ENCODE results near the gene PDZK1IP1. TPM values are rescaled to one million over a fixed set of nuclear protein-coding genes. Genes with fewer than 3 reads are reported as not detected.

Gene PDZK1IP1
- total and polyA plus RNA-seq, 2 of the 4 experiments (the other 2 are of a cell fraction): not detected

DNA sequence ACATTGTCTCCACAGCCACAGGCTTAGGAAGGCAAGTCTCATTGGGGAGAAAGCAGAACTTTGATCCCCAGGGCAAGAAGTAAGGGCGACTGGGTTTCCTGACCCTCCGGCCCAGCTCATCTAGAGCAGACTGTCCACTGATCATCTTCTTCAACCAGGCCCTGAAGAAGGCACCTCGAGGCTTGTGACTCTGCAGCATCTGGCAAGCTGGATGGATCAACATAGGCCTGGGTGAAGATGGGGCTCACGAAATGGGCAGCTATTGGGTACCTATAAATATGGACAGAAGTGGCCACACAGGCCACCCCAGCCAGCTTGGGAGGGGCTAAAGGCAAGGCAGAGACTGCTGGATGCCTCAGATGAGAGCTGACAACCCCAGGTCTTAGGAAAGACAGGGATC, 29.2 kb upstream of the PDZK1IP1 start:
- no peaks in the 10 kb centered on the region for H3K4me1 ChIP-seq (ENCODE audit: control insufficient read depth, insufficient read depth, low read length)
- dilution Hi-C loops (cut with HindIII; ENCODE audit: low sequenced_read_pairs, unreplicated experiment): no loop called here
- H3K23ac ChIP-seq (ENCODE audit: low read depth, low read length): no peak overlapping the region
- no peak overlapping the region for H4K91ac ChIP-seq (ENCODE audit: insufficient read depth, low read depth, low read length)
- H3K79me1 ChIP-seq (ENCODE audit: low read depth in 1 of 2, low read length in 2 of 2): no peaks in the 10 kb centered on the region
- H4K5ac ChIP-seq (ENCODE audit: low read depth, low read length): no peak overlapping the region
- no peak overlapping the region for H2AFZ ChIP-seq (replicated peaks; ENCODE audit: low read length, poor library complexity)
- H3K4me2 ChIP-seq (ENCODE audit: low read depth, low read length): no peak overlapping the region
- DNase-seq (no peak), ATAC-seq (ENCODE audit: low read depth) (no peak)
- peaks cover 5% of the 10 kb centered on the region; the same call in 1 of the 2 replicates for H3K9me3 ChIP-seq (ENCODE audit: control insufficient read depth, insufficient read depth, low read length)
- H2AK9ac ChIP-seq (replicated peaks; ENCODE audit: low read depth, low read length, poor library complexity): no peak overlapping the region
- H2BK15ac ChIP-seq (ENCODE audit: low read depth, low read length): no peak overlapping the region
- in situ Hi-C loops (cut with MboI; ENCODE audit: low sequenced_read_pairs): no loop called here
- ChIA-PET CTCF (no interaction called here), POLR2A (ENCODE audit: unreplicated experiment) (no interaction called here)
- no TSS peak for BruUV-seq (replicated peaks)
- H2BK20ac ChIP-seq (ENCODE audit: low read depth, low read length): no peak overlapping the region
- peaks cover 42% of the 10 kb centered on the region for H3K27me3 ChIP-seq (ENCODE audit: control insufficient read depth, insufficient read depth, low read length)
- H2AK5ac ChIP-seq (ENCODE audit: low read depth, low read length): no peak overlapping the region
- H3K4me3 ChIP-seq (ENCODE audit: insufficient read depth, low read depth, low read length): no peak overlapping the region
- no peak overlapping the region for H3K4ac ChIP-seq (ENCODE audit: low read depth, low read length)
- intact Hi-C loops (cut with micrococcal nuclease): no loop called here
- no peak overlapping the region for H3K56ac ChIP-seq (ENCODE audit: extremely low read depth, insufficient read depth, low read length)
- no peak overlapping the region for H3K18ac ChIP-seq (ENCODE audit: low read depth, low read length)
- no peak overlapping the region for H2BK5ac ChIP-seq (ENCODE audit: low read depth, low read length, poor library complexity, severe bottlenecking)
- 0% methylated on average over 1 of the region's 4 CpGs; no CpG with 5 or more reads in 1 of the 2 experiments for WGBS, 2 experiments (ENCODE audit: extremely low coverage in 2 of 2, insufficient read length in 1 of 2)
- TF ChIP-seq CHD1 (IDR thresholded peaks at IDR 0.05; ENCODE audit: low read depth, low read length) (no peak), POLR2A (IDR thresholded peaks at IDR 0.05; ENCODE audit: low read depth, low read length) (no peak), MXI1 (IDR thresholded peaks at IDR 0.05; ENCODE audit: borderline replicate concordance, low read depth, low read length) (no peak), CEBPB (IDR thresholded peaks at IDR 0.05; ENCODE audit: low read depth, low read length) (no peak), RAD21 (IDR thresholded peaks at IDR 0.05; ENCODE audit: low read length) (no peak), FOS (IDR thresholded peaks at IDR 0.05; ENCODE audit: low read depth, low read length) (no peak), RCOR1 (IDR thresholded peaks at IDR 0.05; ENCODE audit: insufficient replicate concordance, low read length) (no peak)
- TF ChIP-seq, protein P1, sequence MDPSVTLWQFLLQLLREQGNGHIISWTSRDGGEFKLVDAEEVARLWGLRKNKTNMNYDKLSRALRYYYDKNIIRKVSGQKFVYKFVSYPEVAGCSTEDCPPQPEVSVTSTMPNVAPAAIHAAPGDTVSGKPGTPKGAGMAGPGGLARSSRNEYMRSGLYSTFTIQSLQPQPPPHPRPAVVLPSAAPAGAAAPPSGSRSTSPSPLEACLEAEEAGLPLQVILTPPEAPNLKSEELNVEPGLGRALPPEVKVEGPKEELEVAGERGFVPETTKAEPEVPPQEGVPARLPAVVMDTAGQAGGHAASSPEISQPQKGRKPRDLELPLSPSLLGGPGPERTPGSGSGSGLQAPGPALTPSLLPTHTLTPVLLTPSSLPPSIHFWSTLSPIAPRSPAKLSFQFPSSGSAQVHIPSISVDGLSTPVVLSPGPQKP (IDR thresholded peaks at IDR 0.05; ENCODE audit: borderline replicate concordance, low read depth, low read length): no peak
- H3K9ac ChIP-seq (ENCODE audit: low read depth, low read length): no peak overlapping the region
- H4K8ac ChIP-seq (ENCODE audit: low read depth in 2 of 2, low read length in 2 of 2): no peak overlapping the region
- no peak overlapping the region for H2BK120ac ChIP-seq (ENCODE audit: low read depth, low read length)
- no peaks in the 10 kb centered on the region for H3K36me3 ChIP-seq (ENCODE audit: control insufficient read depth, insufficient read depth, low read length)
- H4K20me1 ChIP-seq (ENCODE audit: insufficient read depth, low read length): no peaks in the 10 kb centered on the region
- no peaks in the 10 kb centered on the region for H3K9me1 ChIP-seq (ENCODE audit: insufficient read depth, low read length)
- H3K27ac ChIP-seq (ENCODE audit: insufficient read depth, low read length): no peak overlapping the region
- no peak overlapping the region for H3K14ac ChIP-seq (replicated peaks; ENCODE audit: low read depth, low read length)
